AG09319 (cell line): ENCODE data around the gene RTCA.
"Not testable (repeated sequence)": the region's sequence is repeated elsewhere in the genome, so short reads cannot be mapped to it uniquely, and the experiment has no call there.

Source experiments
- DNase-seq: peaks from one replicate; pipeline ENCODE4 v3.0.0-alpha.2; 2010; ENCODE audit warnings: low read depth; ENCODE audit errors: extremely low read depth
- TF ChIP-seq, protein P1 (sequence below): IDR thresholded peaks from 2 replicates; pipeline ENCODE4 v1.5.1; 2011; ENCODE audit warnings: low read depth, mild to moderate bottlenecking, inconsistent platforms, low read length, moderate library complexity

Gene RTCA

DNA sequence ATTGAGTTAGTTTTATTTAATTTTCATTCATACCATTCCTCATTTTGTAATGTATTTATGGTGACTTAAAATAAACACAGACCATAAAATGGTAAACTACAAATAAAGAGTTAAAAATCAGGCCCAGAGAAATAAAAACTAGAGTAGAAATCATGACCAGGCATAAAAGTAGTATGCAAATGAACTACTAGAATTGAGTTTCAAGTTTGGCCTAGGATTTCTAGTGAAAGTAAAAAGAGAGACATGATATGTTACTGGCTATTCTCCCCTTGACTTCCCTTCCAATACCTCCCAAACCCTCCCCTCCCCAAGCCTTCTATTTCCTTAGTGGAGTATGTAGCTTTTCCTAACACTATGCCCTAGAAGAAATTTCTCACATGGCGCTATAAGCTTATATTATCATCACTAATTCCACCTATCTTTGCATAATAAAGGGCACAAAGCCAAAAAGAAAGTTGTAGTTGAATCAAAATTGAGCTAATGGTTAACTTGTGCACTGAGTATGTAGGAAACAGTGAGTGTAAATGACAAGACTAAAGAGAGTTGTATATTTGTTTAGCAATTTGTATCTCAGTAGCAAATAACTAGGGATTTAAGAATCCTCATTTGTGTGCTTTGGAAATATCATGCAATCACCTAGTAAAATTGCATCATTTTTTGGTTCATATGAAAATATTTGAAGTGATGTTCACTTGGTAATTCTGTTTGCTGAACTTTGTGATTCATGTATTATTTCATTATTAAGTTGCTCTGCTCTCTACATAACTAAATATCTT lies 56.6 kb downstream of the RTCA start:
- TF ChIP-seq, protein P1, sequence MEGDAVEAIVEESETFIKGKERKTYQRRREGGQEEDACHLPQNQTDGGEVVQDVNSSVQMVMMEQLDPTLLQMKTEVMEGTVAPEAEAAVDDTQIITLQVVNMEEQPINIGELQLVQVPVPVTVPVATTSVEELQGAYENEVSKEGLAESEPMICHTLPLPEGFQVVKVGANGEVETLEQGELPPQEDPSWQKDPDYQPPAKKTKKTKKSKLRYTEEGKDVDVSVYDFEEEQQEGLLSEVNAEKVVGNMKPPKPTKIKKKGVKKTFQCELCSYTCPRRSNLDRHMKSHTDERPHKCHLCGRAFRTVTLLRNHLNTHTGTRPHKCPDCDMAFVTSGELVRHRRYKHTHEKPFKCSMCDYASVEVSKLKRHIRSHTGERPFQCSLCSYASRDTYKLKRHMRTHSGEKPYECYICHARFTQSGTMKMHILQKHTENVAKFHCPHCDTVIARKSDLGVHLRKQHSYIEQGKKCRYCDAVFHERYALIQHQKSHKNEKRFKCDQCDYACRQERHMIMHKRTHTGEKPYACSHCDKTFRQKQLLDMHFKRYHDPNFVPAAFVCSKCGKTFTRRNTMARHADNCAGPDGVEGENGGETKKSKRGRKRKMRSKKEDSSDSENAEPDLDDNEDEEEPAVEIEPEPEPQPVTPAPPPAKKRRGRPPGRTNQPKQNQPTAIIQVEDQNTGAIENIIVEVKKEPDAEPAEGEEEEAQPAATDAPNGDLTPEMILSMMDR = no peak
- DNase-seq = peak; percentile 15

DNA sequence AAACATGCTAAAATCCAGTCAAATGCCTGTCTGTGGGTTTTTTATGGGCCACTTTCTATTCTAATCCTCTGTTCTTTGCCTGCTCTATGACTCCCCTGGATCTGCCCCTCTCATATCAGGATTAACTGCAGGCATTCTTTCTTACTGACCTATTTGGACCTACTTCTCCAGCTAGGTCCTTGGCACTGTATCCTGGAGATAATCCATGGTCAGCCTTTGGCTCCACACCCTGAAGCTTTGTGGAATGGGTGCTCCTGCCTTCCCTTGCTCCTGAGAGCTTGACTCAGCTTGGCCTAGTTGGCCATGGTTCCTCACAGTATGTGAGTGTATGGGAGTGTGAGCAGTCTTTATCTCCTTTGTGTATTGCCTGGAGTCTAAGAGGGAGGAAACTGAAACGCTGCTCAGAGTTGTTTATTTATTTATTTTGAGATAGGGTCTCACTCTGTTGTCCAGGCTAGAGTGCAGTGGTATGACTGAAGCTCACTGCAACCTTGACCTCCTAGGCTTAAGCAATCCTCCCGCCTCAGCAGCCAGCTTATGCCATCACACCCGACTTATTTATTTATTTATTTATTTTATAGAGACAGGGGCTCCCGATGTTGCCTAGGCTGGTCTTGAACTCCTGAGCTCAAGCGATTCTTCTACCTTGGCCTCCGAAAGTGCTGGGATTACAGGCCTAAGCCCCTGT lies 57.5 kb downstream of the RTCA start:
- TF ChIP-seq, protein P1 = no peak

DNA sequence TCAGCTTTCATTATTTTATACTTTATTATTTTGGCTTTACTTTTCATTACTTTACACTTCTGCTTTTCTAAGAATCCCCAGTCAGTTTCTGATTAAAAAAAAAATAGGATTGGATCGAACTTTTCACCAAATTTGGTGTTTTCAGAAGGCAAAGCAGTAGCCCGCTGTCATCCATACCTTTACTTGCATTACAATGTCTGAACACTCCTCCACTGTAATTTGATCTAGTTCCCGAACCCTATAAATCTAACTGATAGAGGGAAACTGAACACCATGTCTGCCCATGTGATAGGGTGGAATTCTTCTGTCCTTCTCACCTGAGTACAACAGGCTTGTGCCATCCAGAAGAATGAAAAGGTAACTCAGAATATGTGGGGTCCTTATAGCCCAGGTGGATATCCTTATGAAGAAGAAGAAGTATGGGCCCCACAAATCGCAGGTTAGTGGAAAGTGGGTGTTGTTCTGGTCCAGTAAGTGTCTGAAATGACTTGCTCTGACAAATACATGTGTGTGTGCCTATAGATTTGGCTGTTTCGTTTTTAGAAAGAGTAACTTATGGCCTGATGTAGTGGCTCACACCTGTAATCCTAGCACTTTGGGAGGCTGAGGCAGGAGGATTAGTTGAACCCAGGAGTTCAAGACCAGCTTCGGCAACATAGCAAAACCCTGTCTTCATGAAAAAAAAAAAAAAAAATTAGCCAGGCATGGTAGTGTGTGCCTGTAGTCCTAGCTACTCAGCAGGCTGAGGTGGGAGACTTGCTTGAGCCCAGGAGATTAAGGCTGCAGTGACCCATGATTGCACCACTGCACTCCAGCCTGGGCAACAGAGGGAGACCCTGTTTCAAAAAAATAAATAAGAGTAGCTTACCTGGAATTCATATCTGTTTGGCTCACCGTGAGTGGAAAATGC lies 59.7 kb downstream of the RTCA start:
- no peak for DNase-seq

More for the DNA sequence above, 57.5 kb downstream of the RTCA start:
- no peak for DNase-seq

DNA sequence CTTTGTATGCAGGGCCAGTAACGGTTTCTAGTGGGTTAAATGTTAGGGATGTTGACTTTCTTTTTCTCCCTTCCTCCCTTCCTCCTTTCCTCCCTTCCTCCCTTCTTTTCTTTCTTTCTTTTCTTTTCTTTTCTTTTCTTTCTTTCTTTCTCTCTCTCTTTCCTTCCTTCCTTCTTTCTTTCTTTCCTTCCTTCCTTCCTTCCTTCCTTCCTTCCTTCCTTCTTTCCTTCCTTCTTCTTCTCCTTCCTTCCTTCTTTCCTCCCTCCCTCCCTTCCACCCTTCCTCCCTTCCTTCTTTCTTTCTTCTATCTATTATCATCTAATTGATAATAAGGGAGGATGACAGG lies 60.3 kb downstream of the RTCA start:
- not testable (repeated sequence) for DNase-seq

More for the DNA sequence above, 59.7 kb downstream of the RTCA start:
- TF ChIP-seq, protein P1 = no peak

DNA sequence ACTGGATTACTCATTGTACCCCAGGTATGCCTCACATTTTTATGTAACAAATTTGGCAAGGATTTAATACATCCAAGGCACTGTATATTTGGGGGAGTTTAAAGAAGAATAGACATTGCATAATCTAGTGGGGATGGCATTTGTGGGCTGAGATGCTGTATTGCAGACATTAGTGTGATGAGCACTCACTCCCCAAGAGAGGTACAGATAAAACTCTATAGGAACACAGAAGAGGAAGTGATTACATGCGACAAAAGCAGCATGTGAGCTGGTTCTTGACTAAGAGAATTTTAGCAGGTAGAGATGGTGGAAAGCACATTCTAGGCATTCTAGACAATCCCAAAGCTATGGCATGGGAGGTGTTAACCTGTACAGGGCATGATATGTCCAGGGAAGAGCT lies 62.1 kb downstream of the RTCA start:
- DNase-seq = no peak
- TF ChIP-seq, protein P1 = no peak

DNA sequence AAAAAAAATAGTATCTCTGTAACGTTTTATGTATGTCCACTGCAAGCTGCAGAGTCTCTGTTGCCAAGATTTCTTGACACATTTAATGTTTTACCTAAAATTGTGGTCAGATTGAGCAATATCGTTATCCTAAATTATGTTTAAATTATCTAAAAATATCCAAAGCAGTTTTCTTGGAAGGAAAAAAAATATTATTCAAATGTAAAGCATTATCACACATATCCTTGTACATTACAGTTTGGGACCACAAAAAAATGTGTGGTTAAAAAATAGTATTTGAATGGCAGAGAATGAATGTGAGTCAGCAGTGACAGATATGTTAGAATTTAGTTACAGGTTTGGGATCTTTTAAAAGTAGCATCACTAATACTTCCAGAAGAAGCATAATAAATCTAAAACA lies 65.1 kb downstream of the RTCA start:
- DNase-seq = not testable (repeated sequence)

DNA sequence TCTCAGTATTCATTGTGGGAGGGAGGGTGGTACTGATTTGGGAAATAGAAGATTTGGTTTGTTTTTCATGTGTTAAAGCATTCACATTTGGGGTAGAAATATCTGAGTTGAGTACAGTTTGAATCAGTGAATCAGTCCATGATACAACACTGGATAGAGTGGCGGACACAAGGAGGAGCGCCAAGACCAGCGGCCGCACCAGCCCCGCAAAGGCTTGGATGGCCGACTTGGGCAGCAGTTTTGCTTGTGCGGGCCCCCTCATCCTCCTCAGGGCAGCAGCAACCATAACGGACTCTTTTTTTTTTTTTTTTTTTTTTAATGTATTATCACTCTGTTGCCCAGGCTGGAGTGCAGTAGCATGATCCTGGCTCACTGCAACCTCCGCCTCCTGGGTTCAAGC lies 66.3 kb downstream of the RTCA start:
- TF ChIP-seq, protein P1 = no peak
- DNase-seq = no peak

DNA sequence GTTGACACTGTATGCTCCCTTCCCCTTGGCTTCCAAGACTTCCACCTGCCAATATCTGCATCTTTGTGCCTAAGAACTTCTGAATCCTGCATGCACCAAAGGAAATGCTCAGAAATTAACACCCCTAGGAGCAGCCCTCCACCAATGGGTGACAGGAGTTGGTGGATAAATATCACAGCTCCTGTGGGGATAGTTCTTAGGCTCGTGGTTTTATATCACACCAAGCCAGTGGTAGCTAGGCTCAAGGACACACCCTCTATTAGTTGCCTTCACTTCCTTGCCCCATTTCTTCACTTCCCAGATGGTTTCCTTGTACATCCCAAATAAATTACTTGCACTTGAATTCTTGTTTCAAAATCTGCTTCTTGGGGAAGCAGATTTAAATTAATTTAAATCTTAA lies 69.4 kb downstream of the RTCA start:
- no peak for DNase-seq
- TF ChIP-seq, protein P1 = no peak

DNA sequence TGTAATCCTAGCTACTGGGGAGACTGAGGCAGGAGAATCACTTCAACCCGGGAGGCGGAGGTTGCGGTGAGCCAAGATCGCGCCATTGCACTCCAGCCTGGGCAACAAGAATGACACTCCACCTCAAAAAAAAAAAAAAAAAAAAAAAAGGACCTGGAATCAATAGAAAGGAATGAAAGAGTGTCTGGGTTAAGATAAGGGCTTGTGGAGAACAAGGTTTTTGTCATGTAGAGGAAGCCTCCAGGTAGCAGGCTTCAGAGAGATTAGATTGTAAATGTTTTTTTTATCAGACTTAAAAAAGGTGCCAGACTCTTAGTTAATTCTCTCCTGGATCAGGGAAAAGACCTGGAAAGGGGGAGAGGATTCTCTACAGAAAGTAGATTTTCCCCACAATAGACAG lies 71.9 kb downstream of the RTCA start:
- DNase-seq = not testable (repeated sequence)

DNA sequence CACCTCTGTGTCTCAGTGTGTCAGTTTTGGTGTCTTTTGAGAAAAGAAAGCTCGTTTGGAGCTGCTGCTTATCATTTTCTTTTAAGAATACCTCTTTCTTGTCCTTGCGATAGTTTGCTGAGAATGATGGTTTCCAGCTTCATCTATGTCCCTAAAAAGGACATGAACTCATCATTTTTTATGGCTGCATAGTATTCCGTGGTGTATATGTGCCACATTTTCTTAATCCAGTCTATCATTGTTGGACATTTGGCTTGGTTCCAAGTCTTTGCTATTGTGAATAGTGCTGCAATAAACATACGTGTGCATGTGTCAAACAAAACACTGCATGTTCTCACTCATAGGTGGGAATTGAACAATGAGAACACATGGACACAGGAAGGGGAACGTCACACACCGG lies 73.7 kb downstream of the RTCA start:
- not testable (repeated sequence) for DNase-seq
